GM18508 (cell line): Measurements from ENCODE around the gene DNM3.

Experiments
- ATAC-seq: cut with Tn5 transposase; IDR thresholded peaks from one replicate; pipeline ENCODE4 v1.9.1; 2021; ENCODE audit warnings: moderate number of reproducible peaks; ENCODE audit not compliant: insufficient read depth, unreplicated experiment

DNM3 gene

DNA sequence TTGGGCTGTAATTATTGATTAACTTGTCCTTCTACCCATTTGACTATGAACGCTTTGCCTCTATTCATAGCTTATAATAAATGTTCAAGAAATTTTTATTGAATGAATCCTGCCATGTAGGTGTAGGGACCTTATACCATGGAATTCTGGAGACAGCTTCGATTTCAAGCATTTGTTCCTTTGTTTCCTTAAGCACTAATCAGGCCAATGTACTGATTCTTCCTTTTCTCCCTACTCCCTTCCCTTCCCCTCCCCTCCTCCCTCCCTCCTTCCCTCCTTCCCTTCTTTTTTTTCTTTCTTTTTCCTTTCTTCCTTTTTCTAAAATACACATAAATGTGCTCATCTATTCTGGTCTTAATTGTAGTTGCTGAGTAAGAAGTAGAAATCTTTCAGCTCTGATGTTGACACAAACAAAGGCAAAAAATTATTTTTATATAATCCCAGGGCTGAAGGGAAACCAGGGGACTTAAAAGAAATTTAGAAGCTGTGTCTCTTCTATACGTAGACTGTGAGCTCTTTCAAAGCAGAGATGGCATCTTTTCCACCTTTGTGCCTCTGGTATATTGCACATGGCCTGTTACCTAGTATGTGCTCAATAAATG, 24.9 kb upstream of the DNM3 start:
- ATAC-seq = no peak

- no peak for ATAC-seq
Measured at GRCh38 chr1:171817511-171818265, 23.6 kb upstream of the DNM3 start.

DNA sequence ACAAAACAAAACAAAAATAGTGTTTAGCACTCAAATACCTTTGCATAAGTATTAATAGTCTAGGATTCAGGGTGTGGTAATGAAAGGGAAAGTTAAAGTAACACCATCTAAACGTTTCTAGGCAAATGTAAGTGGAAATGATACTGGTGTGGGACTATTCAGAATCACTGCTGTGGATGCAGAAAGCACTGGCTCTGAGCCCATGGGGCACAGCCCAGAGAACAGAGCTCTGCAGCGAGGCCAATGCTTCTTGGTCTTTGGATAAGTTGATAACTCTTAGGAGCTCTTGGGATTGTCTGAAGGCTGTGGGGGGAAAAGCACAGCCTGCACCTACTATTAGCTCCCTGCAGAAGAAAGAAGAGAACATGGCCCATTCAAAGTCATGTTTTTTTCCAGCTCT, 21.4 kb upstream of the DNM3 start:
- ATAC-seq = no peak

DNA sequence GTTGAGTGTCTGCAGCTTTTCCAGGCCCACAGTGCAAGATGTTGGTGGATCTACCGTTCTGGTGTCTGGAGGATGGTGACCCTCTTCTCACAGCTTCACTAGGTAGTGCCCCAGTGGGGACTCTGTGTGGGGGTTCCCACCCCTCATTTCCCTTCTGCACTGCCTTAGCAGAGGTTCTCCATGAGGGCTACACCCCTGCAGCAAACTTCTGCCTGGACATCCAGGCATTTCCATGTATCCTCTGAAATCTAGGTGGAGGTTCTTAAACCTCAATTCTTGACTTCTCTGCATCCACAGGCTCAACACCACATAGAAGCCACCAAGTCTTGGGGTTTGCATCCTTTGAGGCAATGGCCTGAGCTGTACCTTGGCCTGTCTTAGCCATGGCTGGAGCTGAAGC, 14.3 kb upstream of the DNM3 start:
- ATAC-seq = no peak

- no peak for ATAC-seq
Measured at GRCh38 chr1:171828794-171829193, 12.5 kb upstream of the DNM3 start.

DNA sequence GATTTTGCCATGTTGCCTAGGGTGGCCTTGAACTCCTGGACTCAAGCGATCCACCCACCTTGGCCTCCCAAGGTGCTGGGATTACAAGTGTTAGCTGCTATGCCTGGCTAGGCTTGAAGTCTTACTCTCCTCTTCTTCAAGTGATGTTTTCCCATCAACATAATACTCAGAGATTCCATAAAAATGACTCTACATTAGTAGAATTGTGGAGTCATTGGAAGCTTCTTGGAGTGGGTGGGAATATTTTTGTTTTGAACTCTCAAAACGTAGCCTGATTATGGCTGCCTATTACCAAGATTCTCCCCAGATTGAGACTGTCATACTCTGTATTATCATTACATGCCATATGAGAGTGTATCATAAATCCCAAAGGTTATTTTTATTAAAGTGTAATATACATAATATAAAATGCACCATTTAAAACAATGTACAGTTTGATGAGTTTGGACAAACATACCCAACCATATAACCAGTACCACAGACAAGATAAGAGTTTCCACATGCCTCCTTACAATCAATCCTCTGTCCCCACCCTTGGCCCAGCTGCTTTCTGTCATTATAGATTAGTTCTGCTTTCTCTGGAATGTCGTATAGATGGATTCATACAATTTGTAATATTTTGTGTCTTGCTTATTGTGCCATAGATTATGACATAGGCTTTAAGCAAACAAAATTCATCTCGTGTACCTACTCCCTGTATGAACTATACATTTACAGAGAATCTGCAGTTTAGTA, 8.0 kb upstream of the DNM3 start:
- ATAC-seq = no peak

GRCh38 chr1:171834821-171835220, 6.5 kb upstream of the DNM3 start:
- ATAC-seq = no peak

DNA sequence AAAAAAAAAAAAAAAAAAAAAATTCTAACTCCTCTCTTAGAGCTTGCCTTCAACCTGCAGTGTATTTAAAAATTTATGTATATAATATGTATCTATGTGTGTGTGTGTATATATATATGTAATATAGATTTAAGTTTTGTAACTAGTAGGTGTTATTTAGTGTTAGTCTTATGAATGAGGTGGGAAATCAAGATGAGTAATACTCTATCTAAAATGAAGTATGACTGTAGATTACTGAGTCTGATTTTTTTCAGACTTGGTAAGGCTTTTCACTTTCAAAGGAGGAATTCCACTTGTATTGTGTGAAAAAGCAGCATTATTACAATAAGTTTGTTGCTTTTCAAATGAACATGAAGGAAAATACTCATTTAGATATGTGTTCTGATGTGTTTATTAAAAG, 5.4 kb upstream of the DNM3 start:
- ATAC-seq = no peak

DNA sequence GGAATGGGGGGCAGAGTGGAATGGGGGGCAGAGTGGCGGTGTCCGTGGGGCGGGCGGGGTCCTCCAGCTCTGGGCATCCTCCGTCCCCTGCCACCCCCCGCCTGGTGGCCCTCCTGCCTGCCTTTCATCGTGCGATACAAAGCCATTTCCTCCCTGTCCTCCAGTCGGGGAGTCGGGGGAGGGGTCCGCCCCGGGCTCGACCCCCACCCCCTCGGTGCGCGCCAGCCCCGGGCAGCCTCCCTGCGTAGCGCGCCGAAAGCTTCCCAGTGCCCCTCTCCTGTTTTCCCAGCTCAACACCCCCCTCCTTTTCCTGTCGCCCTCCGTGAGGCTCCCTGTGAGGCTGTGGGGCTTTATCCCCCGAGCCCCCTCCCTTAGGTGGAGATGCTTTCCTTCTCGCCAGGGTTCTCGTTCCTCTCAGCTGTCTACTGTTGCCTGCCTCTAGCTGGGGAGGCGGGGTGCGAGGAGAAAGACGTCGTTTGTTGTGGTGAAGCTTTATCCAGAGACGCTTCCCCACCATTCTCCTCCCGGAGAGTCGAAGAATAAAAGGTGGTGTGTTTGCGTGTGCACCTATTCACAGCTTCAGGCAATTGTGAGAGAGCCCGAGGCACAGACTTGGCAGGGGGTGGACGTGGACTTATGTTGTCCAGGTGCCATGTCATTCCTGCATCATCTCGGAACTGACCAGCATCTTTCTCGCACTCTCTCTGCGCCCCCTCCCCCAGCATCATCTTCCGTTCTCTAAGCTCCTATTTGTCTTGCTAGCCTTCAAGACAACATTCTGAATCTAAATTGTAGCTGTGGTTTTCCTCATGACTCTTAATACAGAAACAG, 848 bp downstream of the DNM3 start:
- no peak for ATAC-seq

GRCh38 chr1:171844381-171844780, 3.1 kb downstream of the DNM3 start:
- no peak for ATAC-seq

DNA sequence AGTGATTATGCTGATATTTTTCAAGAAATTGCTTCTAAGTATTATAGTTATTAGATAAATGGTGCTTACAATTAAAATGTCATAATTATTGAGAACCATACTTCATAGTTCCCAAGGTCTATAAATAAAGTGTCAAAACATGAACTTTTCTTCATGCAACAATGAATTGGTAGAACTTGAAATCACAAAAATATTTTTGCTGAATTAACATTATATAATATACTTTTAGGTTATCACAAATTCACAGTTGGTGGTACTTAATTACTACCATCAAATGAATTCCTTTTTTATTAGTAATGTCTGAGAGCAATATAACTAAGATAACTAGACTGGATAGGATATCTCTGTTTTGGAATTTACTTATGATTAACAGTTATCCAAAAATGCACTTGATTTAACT, 4.7 kb downstream of the DNM3 start:
- no peak for ATAC-seq

DNA sequence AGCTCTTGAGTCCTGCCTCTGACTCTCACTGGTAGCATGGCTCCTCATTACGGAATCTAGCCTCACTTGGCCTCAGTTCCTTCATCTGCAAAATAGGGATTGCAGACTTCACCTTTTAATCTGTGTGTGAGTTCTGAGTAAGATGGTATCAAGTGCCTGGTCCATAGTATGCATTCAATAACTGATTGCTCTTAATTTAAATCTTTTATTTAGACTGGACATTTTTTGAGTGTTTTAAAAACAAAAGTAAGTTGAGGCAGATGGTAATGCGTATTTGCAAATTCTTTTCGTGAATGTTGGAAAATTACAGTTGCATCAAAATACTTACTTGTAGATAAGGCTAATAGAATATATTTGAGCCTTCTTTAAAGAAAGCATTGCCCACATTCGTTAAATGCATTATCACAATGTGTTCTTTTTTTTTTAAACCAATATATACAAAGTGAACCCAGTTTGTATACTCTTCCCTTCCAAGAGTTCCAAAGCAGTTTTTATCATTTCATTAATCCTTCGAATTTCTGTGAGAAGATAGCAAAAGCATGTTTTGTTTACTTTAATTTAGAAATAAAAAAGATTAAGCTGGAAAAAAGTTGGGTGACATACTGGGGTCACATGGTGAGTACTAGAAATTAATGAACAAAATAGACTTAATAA, 8.1 kb downstream of the DNM3 start:
- ATAC-seq = no peak

- no peak for ATAC-seq
Measured at GRCh38 chr1:171850651-171851350, 9.5 kb downstream of the DNM3 start.

DNA sequence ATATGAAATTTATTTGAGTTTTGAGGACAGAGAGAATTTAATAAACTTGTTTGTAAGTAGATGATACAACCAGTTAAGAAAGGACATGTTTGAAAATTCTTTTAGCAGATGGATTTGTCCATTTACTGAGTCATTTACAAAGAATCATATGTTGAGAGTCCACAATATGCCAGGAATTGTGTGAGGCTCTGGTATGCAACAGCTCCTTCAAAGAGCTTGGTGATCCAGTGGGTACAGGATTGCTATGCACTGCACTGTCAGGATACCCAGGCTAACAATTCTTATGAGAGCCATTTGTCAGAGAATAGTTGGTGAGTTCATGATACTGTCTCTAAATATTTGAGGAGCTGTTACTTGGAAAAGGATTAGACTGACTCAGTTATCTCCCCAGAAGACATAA, 11.0 kb downstream of the DNM3 start:
- ATAC-seq = no peak

DNA sequence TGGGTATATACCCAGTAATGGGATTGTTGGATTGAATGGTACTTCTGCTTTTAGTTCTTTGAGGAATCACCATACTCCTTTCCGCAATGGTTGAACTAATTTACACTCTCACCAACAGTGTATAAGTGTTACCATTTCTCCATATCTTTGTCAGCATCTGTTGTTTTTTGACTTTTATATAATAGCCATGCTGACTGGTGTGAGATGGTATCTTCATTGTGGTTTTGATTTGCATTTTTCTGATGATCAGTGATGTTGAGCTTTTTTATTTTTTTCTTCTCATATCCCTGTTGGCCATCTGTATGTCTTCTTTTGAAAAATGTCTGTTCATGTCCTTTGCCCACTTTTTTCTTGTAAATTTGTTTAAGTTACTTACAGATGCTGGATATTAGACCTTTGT, 14.1 kb downstream of the DNM3 start:
- no peak for ATAC-seq

DNA sequence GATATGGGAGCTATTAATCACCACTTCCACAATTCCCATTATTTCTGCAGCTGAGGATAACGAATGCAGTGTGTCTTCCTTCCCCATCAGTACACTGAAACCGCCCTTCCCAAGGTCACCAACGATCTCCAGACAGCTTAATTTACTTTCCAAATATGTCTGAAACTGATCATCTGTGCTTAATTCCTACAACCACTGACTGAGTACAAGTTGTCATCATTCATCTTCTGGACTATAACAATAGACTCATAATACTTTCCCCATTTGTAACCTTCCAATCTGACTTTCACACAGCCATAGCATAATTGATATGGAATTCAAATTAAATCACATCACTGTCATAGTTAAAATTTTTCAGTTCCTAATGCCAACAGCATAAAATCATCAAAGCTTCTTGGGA, 17.4 kb downstream of the DNM3 start:
- no peak for ATAC-seq

DNA sequence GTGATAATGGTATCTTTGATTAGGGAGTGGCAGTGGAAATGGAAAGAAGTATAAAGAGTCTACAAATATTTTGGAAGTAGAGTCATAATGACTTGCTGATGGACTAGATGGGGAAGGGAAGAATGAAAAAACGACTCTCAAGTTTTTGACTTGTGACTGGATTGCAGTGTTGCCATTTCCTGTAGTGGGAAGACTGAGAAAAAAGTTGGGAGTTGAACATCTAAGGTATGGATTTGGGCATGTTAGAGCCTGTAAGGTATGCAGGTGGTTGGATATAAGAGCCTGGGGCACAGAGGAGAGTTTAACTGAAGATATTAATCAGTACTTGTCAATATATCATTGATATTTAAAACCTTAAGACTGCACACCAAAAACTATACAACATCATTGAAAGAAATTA, 19.4 kb downstream of the DNM3 start:
- no peak for ATAC-seq

DNA sequence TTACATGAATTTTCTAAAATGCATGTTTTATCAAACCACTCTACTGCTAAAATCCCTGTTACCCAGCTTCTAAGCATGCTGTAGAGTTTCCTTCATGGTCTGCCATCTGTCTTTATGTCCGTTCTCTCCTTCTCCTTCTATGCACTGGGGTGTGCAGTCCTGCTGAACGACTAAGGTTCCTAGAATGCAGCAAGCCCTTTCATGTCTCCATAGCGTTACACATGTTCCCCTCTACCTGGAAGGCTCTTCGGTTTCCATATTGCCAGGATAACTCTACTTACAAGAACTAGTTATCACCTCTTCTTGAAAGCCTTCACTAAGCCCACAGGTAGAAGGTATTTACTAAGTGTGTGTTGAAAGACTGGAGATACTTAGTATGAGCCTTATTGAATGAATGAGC, 22.2 kb downstream of the DNM3 start:
- no peak for ATAC-seq

- ATAC-seq = no peak
Measured at GRCh38 chr1:171864308-171864707, 23.0 kb downstream of the DNM3 start.

- no peak for ATAC-seq
Measured at GRCh38 chr1:171865106-171865505, 23.8 kb downstream of the DNM3 start.
